Activated CD8-positive, alpha-beta memory T cell treated with anti-CD3 and anti-CD28 coated beads, Interleukin-2, amount 50 U/mL, for 24 hours (primary cell): Measurements from ENCODE around the gene FAM110D.

Source experiments
- DNase-seq: peaks from one replicate; pipeline ENCODE4 v3.0.0-alpha.2; 2020; ENCODE audit errors: extremely low read depth

The FAM110D gene

DNA sequence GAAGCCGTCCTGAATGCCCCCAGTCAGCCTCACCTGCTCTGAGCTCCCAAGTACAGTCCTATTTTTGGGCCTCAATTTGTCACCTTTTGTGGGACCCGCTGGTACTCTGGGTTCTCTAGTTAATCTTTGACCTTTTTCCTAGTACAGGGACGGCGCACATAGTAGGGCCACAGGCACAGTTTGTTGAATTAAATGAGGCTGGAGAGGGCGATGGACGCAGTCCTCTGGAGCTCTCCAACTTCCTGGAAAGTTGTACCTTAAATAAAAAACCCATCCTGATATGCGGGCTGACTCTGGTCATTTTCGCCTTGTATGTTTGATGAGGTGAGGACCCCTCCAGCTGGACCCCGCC, 4.8 kb downstream of the FAM110D start:
- DNase-seq = no peak

DNA sequence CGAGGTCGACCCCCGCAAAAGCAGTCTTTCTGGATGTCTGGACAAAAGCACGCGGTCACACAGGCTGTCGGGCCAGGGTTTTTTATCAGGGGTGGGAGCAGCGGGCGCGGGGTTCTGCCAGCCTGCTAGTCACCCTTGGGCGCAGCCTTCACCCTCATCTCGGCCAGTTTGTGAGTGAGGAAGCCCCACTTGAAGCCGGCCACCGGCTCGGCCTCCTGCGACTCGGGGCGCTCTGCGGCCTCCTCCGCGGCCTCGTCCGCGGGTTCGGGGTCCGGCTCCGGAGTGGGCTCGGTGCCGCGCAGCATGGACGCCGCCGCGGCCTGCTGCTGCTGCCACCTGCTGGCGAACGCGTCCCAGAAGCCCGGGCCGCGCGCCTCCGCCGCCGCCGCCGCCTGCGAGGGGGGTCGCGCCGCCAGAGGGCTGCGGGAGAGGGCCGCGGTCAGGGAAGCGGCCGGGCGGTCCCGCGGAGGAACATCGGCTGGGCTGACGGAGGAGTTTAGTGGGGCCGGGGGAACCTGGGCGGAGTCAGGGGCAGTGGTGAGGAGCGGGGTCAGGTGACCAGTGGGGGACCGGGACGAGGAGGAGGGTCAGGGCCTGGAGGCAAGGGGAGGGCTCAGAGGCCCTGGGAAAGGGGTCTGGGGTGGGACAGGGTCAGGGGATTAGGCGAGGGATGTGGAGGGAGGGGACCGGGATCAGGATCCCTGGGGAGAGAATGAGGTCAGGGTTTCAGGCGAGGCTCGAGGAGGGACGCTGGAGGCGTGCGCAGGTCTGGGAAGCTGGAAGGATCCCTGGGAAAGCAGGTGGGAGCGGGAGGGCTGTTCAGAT, 5.4 kb downstream of the FAM110D start:
- no peak for DNase-seq

DNA sequence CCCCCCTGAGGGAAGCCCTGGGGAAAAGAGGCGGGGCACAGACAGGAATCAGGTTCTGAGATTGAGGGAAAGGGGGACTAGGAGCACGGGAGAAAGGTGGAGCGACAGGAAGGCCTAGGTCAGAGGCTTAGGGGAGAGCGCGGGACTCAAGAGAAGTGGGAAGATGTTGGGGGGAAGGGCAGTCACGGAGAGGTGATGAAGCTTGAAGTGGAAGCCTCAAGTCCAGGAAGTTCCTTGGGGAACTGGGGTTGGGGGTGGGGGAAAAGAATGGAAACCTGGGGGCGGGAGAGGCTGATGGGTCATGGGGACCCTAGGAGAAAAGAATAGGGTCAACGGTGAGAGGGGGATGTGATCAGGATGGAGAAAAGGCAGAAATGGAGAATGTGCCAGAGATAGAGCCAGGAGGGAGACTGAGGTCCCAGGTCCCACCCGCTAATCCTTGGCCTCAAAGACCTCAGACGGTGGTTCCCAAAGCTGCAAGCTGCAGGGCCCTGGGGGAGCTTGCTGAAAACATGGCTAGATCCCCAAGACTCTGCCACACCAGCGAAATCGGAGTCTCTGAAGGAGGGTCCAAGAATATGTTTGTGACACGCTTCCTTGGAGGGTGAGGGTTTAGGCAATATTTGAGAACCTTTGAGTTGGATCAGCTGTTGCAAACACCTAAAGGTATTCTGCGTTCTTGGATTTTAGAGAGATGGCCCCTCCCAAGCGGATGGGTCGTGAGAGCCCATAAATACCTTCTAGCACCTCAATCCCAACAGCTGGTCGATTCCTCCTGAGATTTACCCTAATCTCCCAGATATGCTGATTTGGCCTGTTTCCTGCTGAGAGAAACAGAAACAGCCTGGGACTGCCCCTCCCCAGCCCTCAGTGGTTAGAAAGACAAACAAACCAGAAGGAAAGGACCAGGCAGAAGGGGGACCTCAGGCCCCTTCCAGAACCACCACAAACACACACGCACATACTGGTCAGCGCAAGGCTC, 6.3 kb downstream of the FAM110D start:
- DNase-seq = no peak

DNA sequence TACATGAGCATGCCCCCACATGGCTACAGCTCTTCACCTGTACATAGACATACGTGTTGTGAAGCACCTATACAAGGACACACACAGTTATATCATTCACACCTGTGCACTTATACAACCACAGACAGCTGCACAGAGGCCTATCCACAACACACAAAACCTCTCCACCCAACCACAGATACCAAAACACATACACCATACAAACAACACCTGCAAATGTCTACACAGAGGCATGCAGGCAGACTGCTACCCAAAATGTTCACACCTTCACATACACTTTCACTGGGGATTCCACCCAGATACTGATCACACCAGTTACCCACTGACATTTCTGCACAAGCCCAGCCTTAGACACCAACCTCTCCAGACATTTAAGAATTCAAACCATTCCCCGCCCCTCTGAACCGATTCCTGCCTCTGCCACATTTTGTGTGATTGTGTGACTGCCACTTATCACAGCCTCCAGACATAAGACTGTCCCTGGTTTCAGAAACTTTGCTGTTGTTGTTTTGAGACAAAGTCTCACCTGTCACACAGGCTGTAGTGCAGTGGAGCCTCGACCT, 7.9 kb downstream of the FAM110D start:
- no peak for DNase-seq

DNA sequence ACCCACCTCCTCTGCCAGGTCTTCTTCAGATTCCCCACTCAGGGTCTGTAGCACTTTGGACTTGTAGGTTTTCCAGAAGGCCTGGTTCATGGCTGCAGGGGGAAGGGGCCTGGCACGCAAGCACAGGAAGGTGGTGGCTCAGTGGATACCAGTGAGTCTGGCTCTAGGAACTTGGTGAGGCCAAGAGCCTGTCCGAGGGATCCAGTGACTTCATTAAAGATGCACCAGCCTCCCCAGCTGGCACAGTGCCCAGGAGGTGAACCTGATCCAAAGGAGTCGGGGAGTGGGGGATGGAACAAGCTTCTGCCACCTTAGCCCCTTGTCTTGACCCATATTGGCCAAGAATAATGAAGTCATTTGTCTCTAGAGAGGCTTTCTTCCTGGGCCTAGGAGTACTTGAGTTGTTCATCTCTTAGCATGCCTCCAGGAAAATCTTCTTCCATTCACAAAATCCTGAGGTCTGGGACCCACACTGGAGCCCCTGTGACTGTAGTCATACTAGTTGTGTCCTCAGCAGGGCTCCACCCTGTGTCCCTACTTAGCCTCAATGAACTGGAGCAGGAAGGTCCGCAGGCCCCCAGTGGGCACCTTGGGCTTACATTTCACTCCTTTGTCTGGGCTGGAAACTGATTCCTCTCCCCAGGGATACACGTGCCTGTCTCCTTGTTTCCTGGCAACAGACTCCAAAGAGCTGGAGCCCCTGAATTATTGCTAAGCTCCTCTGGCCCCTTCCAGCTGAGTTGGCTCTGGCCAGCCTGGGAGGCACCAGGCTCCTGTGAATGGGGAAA, 9.7 kb downstream of the FAM110D start, which contains the start of gene C1orf232:
C1orf232 (minus strand) TSS at position 554 of the 788 bp plus-strand sequence; CDS start at position 90, 464 bp downstream.
- no peak for DNase-seq

DNA sequence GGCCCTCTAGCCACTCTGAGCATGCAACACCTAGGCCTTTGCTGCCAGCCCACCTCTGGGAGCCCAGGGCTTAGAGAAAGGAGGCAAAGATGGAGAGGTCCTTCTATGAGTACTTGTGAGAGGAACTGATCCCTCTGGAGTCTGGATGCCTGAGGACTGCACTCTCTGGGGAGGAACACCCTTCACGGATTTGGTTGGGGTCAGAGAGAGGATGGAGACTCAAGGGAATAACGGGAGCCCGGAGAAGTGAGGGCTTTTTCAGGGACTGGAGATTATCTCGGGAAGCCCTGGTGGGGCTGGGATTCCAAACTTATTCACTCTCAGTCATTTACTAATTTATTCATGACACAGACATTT, 10.3 kb downstream of the FAM110D start:
- no peak for DNase-seq

DNA sequence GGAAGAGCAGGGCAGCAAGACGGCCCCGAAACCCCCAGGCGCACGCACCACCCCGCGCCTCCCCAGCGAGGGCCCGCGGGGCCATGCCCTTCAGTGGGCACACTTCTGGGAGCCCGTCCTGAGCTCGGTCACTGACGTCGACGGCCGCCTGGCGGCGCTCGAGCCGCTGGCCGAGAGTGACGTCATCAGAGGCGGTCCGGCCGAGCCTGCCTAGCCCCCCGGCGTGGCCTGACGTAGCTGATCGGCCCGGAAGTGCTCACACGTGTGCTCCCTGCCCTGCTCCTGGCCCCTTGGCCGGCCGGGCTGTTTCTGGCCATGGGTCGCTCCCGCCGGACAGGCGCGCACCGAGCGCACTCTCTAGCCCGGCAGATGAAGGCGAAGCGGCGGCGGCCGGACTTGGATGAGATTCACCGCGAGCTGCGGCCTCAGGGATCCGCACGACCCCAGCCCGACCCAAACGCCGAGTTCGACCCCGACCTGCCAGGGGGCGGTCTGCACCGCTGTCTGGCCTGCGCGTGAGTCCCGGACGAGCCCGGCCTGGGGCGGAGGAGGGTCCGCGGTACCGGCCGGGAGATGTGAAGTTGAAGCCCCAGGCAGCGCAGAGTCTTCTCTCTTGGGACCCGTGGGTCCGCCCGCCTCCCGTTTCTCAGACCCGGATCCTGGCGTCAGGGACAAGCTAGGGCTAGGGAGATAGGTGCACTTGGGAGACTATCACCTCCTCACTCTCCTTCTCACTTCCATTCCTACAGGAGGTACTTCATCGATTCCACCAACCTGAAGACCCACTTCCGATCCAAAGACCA, 11.0 kb downstream of the FAM110D start, which contains the start of gene ZNF593:
ZNF593 (plus strand) TSS at position 240 of the 803 bp plus-strand sequence; CDS start at position 316, 76 bp downstream.
- peak; percentile 68 for DNase-seq

DNA sequence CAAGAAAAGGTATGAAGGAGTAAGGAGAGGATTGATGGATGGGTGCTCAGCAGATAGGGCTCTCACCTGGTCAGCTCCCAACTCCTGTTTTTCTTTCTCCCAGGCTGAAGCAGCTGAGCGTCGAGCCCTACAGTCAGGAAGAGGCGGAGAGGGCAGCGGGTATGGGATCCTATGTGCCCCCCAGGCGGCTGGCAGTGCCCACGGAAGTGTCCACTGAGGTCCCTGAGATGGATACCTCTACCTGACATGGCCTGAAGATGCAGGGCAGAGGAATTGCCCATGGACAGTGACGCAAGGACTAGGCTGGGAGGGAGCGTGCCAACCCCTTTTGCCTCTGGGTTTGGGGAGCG, 11.6 kb downstream of the FAM110D start:
- no peak for DNase-seq

DNA sequence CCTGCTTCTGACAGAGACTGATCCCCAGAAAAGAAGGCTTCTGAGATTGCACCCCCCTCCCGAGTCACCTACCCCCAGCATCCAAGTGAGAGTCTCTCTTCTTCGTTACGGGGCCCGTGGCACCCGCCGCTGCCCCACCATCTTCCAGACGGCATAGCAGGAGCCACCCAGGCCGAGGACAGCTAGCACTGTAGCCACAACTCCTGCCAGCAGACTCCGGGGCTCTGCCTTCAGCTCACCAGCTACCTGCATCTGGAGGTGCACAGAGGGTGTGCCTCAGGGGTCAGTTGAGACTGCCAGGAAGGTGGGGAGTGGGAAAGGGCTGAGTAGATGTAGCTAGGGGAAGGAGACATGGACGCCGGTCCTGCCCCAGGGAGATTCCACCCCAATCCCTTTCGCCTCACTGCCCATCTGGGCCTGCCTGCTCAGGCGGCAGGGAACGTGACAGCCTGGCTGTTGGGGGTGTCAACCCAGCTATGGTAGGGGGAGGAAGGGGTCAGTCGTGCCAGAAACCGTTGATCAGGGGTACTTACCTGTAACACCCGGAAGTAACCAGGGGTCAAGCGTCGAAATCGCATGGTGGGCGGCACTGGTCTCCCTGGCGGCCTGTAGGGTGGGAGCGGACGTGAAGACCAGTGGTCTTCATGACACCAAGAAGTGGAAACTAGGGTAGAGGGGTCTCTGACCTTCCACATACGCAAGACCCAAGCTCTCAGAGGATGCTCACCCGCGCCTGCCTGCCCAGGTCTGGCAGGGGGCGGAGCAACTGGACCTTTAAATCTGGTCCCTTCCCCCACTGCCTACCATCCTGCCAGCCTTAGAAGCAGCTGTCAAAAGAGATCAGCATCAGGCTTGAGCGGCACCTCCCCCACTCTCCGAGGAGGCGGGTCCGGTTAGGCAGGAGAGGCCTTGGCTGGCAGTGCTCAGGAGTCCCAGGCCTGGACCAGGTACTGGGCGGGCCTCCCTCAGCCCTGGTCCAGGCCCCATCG, 12.5 kb downstream of the FAM110D start, which contains the start of gene ZNF593OS:
ZNF593OS (minus strand) TSS at position 749 of the 989 bp plus-strand sequence; CDS start at position 578, 171 bp downstream.
- no peak for DNase-seq

DNA sequence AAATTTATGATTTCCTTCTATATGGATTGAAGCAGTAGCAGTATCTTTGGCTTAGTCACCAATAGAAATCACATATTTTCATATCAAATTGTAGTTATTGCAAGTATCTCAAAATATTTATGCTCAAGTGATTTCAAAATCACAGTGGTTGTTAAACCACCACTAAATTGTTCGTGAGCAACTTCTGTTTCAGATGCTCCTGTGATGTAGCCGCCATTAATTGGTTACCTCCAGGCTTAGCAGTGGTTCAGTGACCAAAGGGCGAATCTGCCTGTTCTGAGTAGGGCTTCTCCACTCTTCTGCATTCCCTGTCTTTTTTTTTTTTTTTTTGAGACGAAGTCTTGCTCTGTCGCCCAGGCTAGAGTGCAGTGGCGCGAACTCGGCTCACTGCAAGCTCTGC, 16.5 kb downstream of the FAM110D start:
- no peak for DNase-seq

DNA sequence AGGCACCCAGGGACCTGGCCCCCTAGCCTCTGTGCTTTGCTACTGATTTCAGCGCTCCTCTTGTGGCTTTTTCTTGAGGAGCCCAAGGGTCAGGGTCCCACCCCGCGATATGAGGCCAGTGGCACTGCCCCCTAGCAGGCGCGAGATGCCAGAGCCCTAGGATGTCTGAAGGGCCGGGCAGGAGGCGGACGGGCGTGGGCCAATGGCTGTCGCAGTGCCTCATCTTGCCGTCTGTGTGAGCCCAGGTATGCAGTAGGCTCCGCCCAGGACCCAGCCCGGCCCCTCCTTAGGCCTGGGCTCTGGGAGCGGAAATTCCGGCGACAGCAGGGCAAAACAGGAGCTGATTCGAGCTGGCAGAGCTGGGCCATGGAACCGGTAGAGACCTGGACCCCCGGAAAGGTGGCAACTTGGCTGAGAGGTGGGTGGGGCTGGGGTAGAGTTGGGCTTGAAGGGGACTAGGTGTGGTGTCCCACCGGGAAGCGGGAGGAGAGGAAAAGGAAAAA, 18.4 kb downstream of the FAM110D start, which contains the start of gene CNKSR1:
CNKSR1 (plus strand) TSS at position 310 of the 503 bp plus-strand sequence; CDS start at position 367, 57 bp downstream.
- DNase-seq = no peak

DNA sequence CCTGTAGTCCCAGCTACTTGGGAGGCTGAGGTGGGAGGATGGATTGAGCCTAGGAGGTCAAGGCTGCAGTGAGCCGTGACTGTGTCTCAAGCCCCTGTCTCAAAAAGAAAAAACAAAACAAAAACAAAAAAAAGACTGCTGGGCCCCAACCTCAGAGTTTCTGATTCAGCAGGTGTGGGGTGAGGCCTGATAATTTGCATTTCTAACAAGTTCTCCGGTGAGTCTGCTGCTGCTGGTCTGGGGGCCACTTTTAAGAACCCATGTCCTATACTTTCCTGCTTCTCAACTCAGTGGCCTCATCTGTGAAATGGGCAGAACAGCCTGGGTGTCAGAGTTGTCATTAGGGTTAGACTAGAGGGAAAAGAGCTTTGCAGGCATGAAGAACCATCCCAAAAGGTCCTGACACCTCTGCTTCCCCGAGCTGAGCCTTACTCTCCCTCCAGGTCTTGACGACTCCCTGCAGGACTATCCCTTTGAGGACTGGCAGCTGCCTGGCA, 21.2 kb downstream of the FAM110D start:
- DNase-seq = no peak

DNA sequence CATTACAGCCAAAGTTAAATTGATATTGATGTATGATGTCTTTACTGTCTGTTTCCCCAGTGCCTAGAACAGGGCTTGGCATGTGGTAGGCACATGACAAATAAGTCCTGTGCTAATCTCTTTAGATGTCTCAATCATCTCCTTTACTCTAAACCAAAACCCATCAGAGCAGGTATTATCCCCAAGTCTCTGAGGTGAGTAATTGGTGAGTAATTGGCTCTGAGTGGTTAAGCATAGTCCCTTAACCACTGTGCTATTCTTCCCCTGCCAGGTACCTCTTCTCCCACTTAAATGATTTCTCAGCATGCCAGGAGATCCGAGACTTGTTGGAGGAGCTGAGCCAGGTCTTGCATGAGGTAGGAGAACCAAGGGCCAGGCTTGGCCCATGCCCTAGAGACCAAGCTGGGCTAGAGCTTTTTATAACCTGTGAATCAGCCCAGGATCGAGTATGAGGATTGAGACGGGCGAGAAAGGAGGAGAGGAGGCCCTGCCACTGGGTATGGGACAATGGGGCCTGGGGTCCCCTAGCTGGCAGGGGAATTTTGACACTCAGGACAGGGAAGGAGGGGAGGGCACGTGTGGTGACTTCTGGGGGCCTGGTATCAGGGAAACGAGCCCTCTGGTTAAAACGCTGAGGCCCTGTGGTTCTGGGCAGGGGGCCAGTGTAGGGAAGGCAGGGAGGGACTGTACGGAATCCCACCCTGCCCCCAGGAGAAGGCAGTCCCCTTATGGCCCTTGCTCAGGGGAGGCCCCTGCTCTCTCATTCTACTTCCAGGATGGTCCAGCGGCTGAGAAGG, 22.9 kb downstream of the FAM110D start:
- no peak for DNase-seq

DNA sequence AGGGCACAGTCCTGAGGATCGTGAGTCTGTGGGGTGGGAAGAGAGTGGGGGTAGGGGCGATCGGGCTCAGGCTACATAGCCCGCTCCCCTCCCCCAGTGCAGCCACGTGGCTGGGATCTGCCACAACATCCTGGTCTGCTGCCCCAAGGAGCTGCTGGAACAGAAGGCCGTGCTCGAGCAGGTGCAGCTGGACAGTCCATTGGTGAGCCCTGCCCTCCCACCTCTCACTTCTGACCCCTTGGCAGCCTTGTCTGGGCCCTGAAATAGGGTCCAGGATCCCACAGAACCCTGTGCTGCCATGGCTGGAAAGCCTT, 23.5 kb downstream of the FAM110D start:
- no peak for DNase-seq

DNA sequence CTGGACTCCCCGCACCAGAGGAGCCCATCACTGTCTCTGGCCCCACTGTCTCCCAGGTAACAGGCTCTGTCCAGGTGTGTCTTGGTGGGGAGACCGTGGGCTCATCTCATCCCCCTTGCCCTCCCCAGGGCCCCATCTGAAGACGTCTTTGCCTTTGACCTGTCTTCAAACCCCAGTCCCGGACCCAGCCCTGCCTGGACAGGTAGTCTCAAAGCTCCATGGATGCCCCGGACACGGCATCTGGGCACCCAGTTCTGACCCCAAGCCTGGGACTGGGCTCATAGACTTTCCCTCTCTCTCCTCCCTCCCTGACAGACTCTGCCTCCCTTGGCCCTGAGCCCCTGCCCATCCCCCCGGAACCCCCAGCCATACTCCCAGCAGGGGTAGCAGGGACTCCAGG, 25.2 kb downstream of the FAM110D start:
- DNase-seq = no peak

DNA sequence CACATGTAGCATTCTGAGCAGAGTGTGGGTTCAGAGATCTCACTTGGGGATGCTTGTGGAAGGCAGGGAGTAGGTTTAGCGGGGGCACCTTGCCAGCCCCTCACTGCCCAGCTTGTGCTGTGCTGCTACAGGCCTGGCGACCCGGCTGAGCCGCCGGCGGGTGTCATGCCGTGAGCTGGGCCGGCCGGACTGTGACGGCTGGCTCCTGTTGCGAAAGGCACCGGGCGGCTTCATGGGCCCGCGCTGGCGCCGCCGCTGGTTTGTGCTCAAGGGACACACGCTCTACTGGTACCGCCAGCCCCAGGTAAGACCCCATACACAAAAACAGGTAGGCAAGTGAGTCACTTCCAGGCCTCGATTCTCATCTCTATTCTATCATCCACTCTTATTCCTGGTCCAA, 26.0 kb downstream of the FAM110D start:
- no peak for DNase-seq

DNA sequence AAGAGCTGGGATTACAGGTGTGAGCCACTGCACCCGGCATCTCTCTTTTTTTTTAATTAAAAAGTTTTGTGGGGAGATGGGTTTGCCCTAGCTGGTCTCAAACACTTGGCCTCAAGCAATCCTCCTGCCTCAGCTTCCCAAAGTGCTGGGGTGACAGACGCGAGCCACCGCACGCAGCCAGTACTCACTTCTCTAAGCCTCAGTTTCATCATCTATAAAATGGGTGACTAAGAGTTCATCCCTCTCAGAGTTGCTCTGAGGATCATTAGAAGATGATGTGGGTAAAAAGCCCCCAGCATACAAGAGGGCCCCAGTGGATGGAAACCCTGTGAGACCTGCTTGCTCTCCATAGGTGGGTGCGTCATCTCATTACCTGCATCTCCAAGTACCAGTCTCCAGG, 29.0 kb downstream of the FAM110D start:
- no peak for DNase-seq

DNA sequence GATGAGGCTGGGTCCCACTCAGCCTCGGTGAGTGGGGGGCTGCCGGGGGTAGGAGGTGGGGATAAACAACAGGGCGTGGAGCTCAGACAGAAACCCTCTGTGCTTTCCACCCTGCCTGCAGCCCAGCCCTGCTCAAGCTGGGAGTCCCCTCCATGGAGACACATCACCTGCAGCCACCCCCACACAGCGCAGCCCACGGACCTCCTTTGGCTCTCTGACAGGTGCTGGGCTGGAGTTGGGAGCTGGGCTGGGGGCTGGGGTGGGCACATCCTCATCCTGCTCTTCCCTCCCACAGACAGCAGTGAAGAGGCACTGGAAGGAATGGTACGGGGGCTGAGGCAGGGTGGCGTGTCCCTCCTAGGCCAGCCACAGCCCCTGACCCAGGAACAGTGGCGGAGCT, 29.6 kb downstream of the FAM110D start:
- DNase-seq = no peak
